Ectodermal cell (in vitro differentiated cells): ENCODE data around the gene AGPAT3.

ENCODE experiments used
- H3K27ac ChIP-seq: 2 replicates; pipeline ENCODE4 v1.7.0; 2013; ENCODE audit warnings: mild to moderate bottlenecking, low read depth, low read length; ENCODE audit not compliant: insufficient read depth, poor library complexity, severe bottlenecking
- H3K27me3 ChIP-seq: 2 replicates; pipeline ENCODE4 v1.7.0; 2013; ENCODE audit warnings: mild to moderate bottlenecking, low read length; ENCODE audit not compliant: insufficient read depth, control insufficient read depth, poor library complexity, severe bottlenecking
- H3K36me3 ChIP-seq: one replicate; pipeline ENCODE4 v1.7.0; 2013; ENCODE audit warnings: low read length; ENCODE audit not compliant: control insufficient read depth, insufficient read depth
- H3K4me1 ChIP-seq: one replicate; pipeline ENCODE4 v1.7.0; 2013; ENCODE audit warnings: low read length; ENCODE audit not compliant: control insufficient read depth, insufficient read depth
- H3K4me3 ChIP-seq: 2 replicates; pipeline ENCODE4 v1.7.0; 2013; ENCODE audit warnings: low read depth, low read length, control low read depth; ENCODE audit not compliant: insufficient read depth
- H3K9me3 ChIP-seq: 2 replicates; pipeline ENCODE4 v1.7.0; 2013; ENCODE audit warnings: mild to moderate bottlenecking, low read length, moderate library complexity; ENCODE audit not compliant: control insufficient read depth
- WGBS, 2 experiments: methylation state at CpG; one replicate each; pipeline ENCODE4 v1.1.7; 2013; ENCODE audit warnings: missing lambda C conversion rate in 2 of 2; 5-methylcytosine and 5-hydroxymethylcytosine counted together

Gene AGPAT3

GRCh38 chr21:43921979-43922945 is 57.2 kb downstream of the AGPAT3 start:
- Histone ChIP-seq H3K27me3 (no peaks in the 10 kb centered on the region), H3K36me3 (no peaks in the 10 kb centered on the region), H3K27ac (no peak overlapping the region), H3K9me3 (no peaks in the 10 kb centered on the region), H3K4me1 (peaks cover 33% of the 10 kb centered on the region), H3K4me3 (no peak overlapping the region)
- 75 to 78% methylated on average over 27 of the region's 27 CpGs for WGBS, 2 experiments

- H3K36me3 ChIP-seq: no peaks in the 10 kb centered on the region
- 90 to 96% methylated on average over 11 of the region's 11 CpGs for WGBS, 2 experiments
These were observed 57.9 kb downstream of the AGPAT3 start for GRCh38 chr21:43922949-43923348.

GRCh38 chr21:43923391-43923790 is 58.4 kb downstream of the AGPAT3 start:
- Histone ChIP-seq H3K4me1 (peaks cover 33% of the 10 kb centered on the region), H3K9me3 (no peaks in the 10 kb centered on the region), H3K4me3 (no peak overlapping the region), H3K27ac (no peak overlapping the region), H3K27me3 (no peaks in the 10 kb centered on the region), H3K36me3 (no peaks in the 10 kb centered on the region)
- 92 to 94% methylated on average over 8 of the region's 8 CpGs for WGBS, 2 experiments

More at GRCh38 chr21:43922949-43923348, 57.9 kb downstream of the AGPAT3 start:
- H3K27ac ChIP-seq: no peak overlapping the region
- no peaks in the 10 kb centered on the region for H3K9me3 ChIP-seq
- peaks cover 33% of the 10 kb centered on the region for H3K4me1 ChIP-seq
- no peaks in the 10 kb centered on the region for H3K27me3 ChIP-seq
- H3K4me3 ChIP-seq: no peak overlapping the region

GRCh38 chr21:43924421-43925095 is 59.5 kb downstream of the AGPAT3 start:
- Histone ChIP-seq H3K27ac (no peak overlapping the region), H3K36me3 (no peaks in the 10 kb centered on the region), H3K27me3 (no peaks in the 10 kb centered on the region), H3K4me1 (peaks cover 33% of the 10 kb centered on the region), H3K9me3 (no peaks in the 10 kb centered on the region), H3K4me3 (no peak overlapping the region)
- 88 to 89% methylated on average over 25 of the region's 25 CpGs for WGBS, 2 experiments

GRCh38 chr21:43925096-43925481 is 60.1 kb downstream of the AGPAT3 start:
- no peak overlapping the region for H3K27ac ChIP-seq
- WGBS, 2 experiments: 64 to 67% methylated on average over 13 of the region's 13 CpGs
- no peaks in the 10 kb centered on the region for H3K27me3 ChIP-seq
- H3K36me3 ChIP-seq: no peaks in the 10 kb centered on the region
- H3K9me3 ChIP-seq: no peaks in the 10 kb centered on the region
- no peak overlapping the region for H3K4me3 ChIP-seq
- peaks cover 30% of the 10 kb centered on the region for H3K4me1 ChIP-seq

- Histone ChIP-seq H3K9me3 (no peaks in the 10 kb centered on the region), H3K36me3 (no peaks in the 10 kb centered on the region), H3K27ac (no peak overlapping the region), H3K4me1 (peaks cover 25% of the 10 kb centered on the region), H3K4me3 (no peak overlapping the region), H3K27me3 (no peaks in the 10 kb centered on the region)
- WGBS, 2 experiments: 86 to 88% methylated on average over 14 of the region's 14 CpGs
These were observed 60.6 kb downstream of the AGPAT3 start for GRCh38 chr21:43925609-43926008.

GRCh38 chr21:43926196-43926595 is 61.2 kb downstream of the AGPAT3 start:
- Histone ChIP-seq H3K4me1 (peaks cover 23% of the 10 kb centered on the region), H3K9me3 (no peaks in the 10 kb centered on the region), H3K27me3 (no peaks in the 10 kb centered on the region), H3K36me3 (no peaks in the 10 kb centered on the region), H3K4me3 (no peak overlapping the region), H3K27ac (no peak overlapping the region)
- whole genome bisulfite sequencing, 2 experiments: 93% methylated on average over 20 of the region's 20 CpGs

GRCh38 chr21:43927591-43928221 is 62.7 kb downstream of the AGPAT3 start:
- Histone ChIP-seq H3K4me3 (no peak overlapping the region), H3K4me1 (peaks cover 8% of the 10 kb centered on the region), H3K27ac (no peak overlapping the region), H3K27me3 (no peaks in the 10 kb centered on the region), H3K36me3 (no peaks in the 10 kb centered on the region), H3K9me3 (no peaks in the 10 kb centered on the region)
- 94 to 95% methylated on average over 17 of the region's 17 CpGs for WGBS, 2 experiments

GRCh38 chr21:43928222-43929125 is 63.5 kb downstream of the AGPAT3 start:
- 93% methylated on average over 31 of the region's 31 CpGs for WGBS, 2 experiments

More at GRCh38 chr21:43928222-43929125, 63.5 kb downstream of the AGPAT3 start:
- no peaks in the 10 kb centered on the region for H3K9me3 ChIP-seq
- no peaks in the 10 kb centered on the region for H3K27me3 ChIP-seq
- H3K36me3 ChIP-seq: no peaks in the 10 kb centered on the region
- no peak overlapping the region for H3K4me3 ChIP-seq
- peaks cover 11% of the 10 kb centered on the region for H3K4me1 ChIP-seq
- H3K27ac ChIP-seq: no peak overlapping the region
